Central memory CD8-positive, alpha-beta T cell (primary cell): ENCODE data around the gene PNPLA4.

Source experiments
- ATAC-seq: fragments of 150-1000 bp; cut with Tn5 transposase; replicated peaks from 2 replicates; pipeline ENCODE4 v1.10.0; 2022; ENCODE audit warnings: mild to moderate bottlenecking, moderate FRiP score, moderate number of reproducible peaks; ENCODE audit not compliant: poor library complexity, severe bottlenecking; ENCODE audit errors: extremely low read depth
- DNase-seq, 2 donors: peaks; one replicate each; pipeline ENCODE4 v3.0.0; 2021; ENCODE audit warnings: low spot score in 2 of 2
- H3K27ac Mint-ChIP-seq: one replicate; pipeline ENCODE4 v1.8.0; 2022; ENCODE audit warnings: low read depth, mild to moderate bottlenecking, moderate library complexity, mixed read lengths
- H3K27me3 Mint-ChIP-seq: one replicate; pipeline ENCODE4 v1.8.0; 2022; ENCODE audit warnings: mixed read lengths
- H3K36me3 Mint-ChIP-seq: one replicate; pipeline ENCODE4 v1.8.0; 2022; ENCODE audit warnings: mild to moderate bottlenecking, moderate library complexity, mixed read lengths; ENCODE audit not compliant: insufficient read depth
- H3K4me1 Mint-ChIP-seq: one replicate; pipeline ENCODE4 v1.8.0; 2022; ENCODE audit warnings: mixed read lengths
- H3K4me3 Mint-ChIP-seq: one replicate; pipeline ENCODE4 v1.8.0; 2022; ENCODE audit warnings: mild to moderate bottlenecking, moderate library complexity, mixed read lengths
- H3K9me3 Mint-ChIP-seq: one replicate; pipeline ENCODE4 v1.8.0; 2022; ENCODE audit warnings: mixed read lengths

Gene PNPLA4

GRCh38 chrX:7927259-7928167 is at the start of gene PNPLA4:
PNPLA4 (minus strand) TSS chrX:7927413; CDS start chrX:7926119, 1,294 bp downstream.
- peak; percentile 62 to 71 for DNase-seq
- Mint-ChIP-seq H3K36me3 (peaks cover 5% of the 10 kb centered on the region), H3K27me3 (peaks cover 8% of the 10 kb centered on the region), H3K4me1 (no peaks in the 10 kb centered on the region), H3K27ac (peak within 1 kb of the TSS; percentile 95), H3K9me3 (no peaks in the 10 kb centered on the region), H3K4me3 (peak within 1 kb of the TSS; percentile 82)
- ATAC-seq = peak; percentile 88

GRCh38 chrX:7972586-7972985 is 45.4 kb upstream of the PNPLA4 start:
- DNase-seq (no peak), ATAC-seq (no peak)
- H3K27me3 Mint-ChIP-seq = no peaks in the 10 kb centered on the region
- no peaks in the 10 kb centered on the region for H3K36me3 Mint-ChIP-seq
- H3K27ac Mint-ChIP-seq = no peak overlapping the region
- H3K4me3 Mint-ChIP-seq = no peak overlapping the region
- no peaks in the 10 kb centered on the region for H3K9me3 Mint-ChIP-seq
- H3K4me1 Mint-ChIP-seq = no peaks in the 10 kb centered on the region

- no peak overlapping the region for H3K27ac Mint-ChIP-seq
- H3K9me3 Mint-ChIP-seq = no peaks in the 10 kb centered on the region
- H3K4me3 Mint-ChIP-seq = no peak overlapping the region
- ATAC-seq (no peak), DNase-seq (no peak)
- H3K4me1 Mint-ChIP-seq = no peaks in the 10 kb centered on the region
- no peaks in the 10 kb centered on the region for H3K36me3 Mint-ChIP-seq
- H3K27me3 Mint-ChIP-seq = no peaks in the 10 kb centered on the region
Observed at GRCh38 chrX:7970428-7970827, 43.2 kb upstream of the PNPLA4 start.

- no peak for ATAC-seq
Observed at GRCh38 chrX:7965436-7965835, 38.2 kb upstream of the PNPLA4 start.

GRCh38 chrX:7960246-7960645 is 33.0 kb upstream of the PNPLA4 start:
- DNase-seq (no peak), ATAC-seq (no peak)
- no peak overlapping the region for H3K4me3 Mint-ChIP-seq
- H3K27ac Mint-ChIP-seq = no peak overlapping the region
- no peaks in the 10 kb centered on the region for H3K36me3 Mint-ChIP-seq
- H3K27me3 Mint-ChIP-seq = peaks cover 19% of the 10 kb centered on the region
- no peaks in the 10 kb centered on the region for H3K4me1 Mint-ChIP-seq
- H3K9me3 Mint-ChIP-seq = peaks cover 9% of the 10 kb centered on the region

More at GRCh38 chrX:7965436-7965835, 38.2 kb upstream of the PNPLA4 start:
- H3K36me3 Mint-ChIP-seq = no peaks in the 10 kb centered on the region
- no peaks in the 10 kb centered on the region for H3K9me3 Mint-ChIP-seq
- H3K27me3 Mint-ChIP-seq = no peaks in the 10 kb centered on the region
- no peak overlapping the region for H3K27ac Mint-ChIP-seq
- no peak for DNase-seq
- no peaks in the 10 kb centered on the region for H3K4me1 Mint-ChIP-seq
- H3K4me3 Mint-ChIP-seq = no peak overlapping the region

GRCh38 chrX:7953446-7953845 is 26.2 kb upstream of the PNPLA4 start:
- H3K36me3 Mint-ChIP-seq = peaks cover 1% of the 10 kb centered on the region
- no peak overlapping the region for H3K4me3 Mint-ChIP-seq
- H3K4me1 Mint-ChIP-seq = no peaks in the 10 kb centered on the region
- DNase-seq = no peak
- no peak overlapping the region for H3K27ac Mint-ChIP-seq
- peaks cover 19% of the 10 kb centered on the region for H3K27me3 Mint-ChIP-seq
- no peak for ATAC-seq
- H3K9me3 Mint-ChIP-seq = peaks cover 9% of the 10 kb centered on the region

GRCh38 chrX:7950865-7951264 is 23.7 kb upstream of the PNPLA4 start:
- ATAC-seq = no peak
- H3K27ac Mint-ChIP-seq = no peak overlapping the region
- DNase-seq = no peak
- H3K4me1 Mint-ChIP-seq = no peaks in the 10 kb centered on the region
- H3K36me3 Mint-ChIP-seq = peaks cover 2% of the 10 kb centered on the region
- H3K27me3 Mint-ChIP-seq = peaks cover 18% of the 10 kb centered on the region
- H3K4me3 Mint-ChIP-seq = no peak overlapping the region
- H3K9me3 Mint-ChIP-seq = no peaks in the 10 kb centered on the region

GRCh38 chrX:7948483-7948882 is 21.3 kb upstream of the PNPLA4 start:
- Mint-ChIP-seq H3K9me3 (no peaks in the 10 kb centered on the region), H3K36me3 (peaks cover 2% of the 10 kb centered on the region), H3K27ac (no peak overlapping the region)

GRCh38 chrX:7946960-7947359 is 19.7 kb upstream of the PNPLA4 start:
- no peak for ATAC-seq
- Mint-ChIP-seq H3K27me3 (peaks cover 14% of the 10 kb centered on the region), H3K27ac (no peak overlapping the region)

More at GRCh38 chrX:7948483-7948882, 21.3 kb upstream of the PNPLA4 start:
- ATAC-seq (no peak), DNase-seq (no peak)
- Mint-ChIP-seq H3K4me1 (no peaks in the 10 kb centered on the region), H3K27me3 (peaks cover 14% of the 10 kb centered on the region), H3K4me3 (no peak overlapping the region)

GRCh38 chrX:7943600-7944245 is 16.5 kb upstream of the PNPLA4 start:
- Mint-ChIP-seq H3K9me3 (no peaks in the 10 kb centered on the region), H3K27ac (no peak overlapping the region), H3K36me3 (peaks cover 2% of the 10 kb centered on the region), H3K4me1 (no peaks in the 10 kb centered on the region), H3K4me3 (no peak overlapping the region), H3K27me3 (peaks cover 14% of the 10 kb centered on the region)
- DNase-seq (no peak), ATAC-seq (no peak)

More at GRCh38 chrX:7946960-7947359, 19.7 kb upstream of the PNPLA4 start:
- Mint-ChIP-seq H3K4me1 (no peaks in the 10 kb centered on the region), H3K4me3 (no peak overlapping the region), H3K9me3 (no peaks in the 10 kb centered on the region), H3K36me3 (peaks cover 2% of the 10 kb centered on the region)
- DNase-seq = no peak

- DNase-seq (no peak), ATAC-seq (no peak)
- Mint-ChIP-seq H3K4me1 (no peaks in the 10 kb centered on the region), H3K9me3 (no peaks in the 10 kb centered on the region), H3K27ac (no peak overlapping the region), H3K27me3 (peaks cover 4% of the 10 kb centered on the region), H3K36me3 (no peaks in the 10 kb centered on the region), H3K4me3 (no peak overlapping the region)
Observed at GRCh38 chrX:7941390-7942042, 14.3 kb upstream of the PNPLA4 start.

- H3K27me3 Mint-ChIP-seq = peaks cover 8% of the 10 kb centered on the region
Observed at GRCh38 chrX:7934026-7934425, 6.8 kb upstream of the PNPLA4 start.

More at GRCh38 chrX:7934026-7934425, 6.8 kb upstream of the PNPLA4 start:
- Mint-ChIP-seq H3K27ac (no peak overlapping the region), H3K9me3 (no peaks in the 10 kb centered on the region), H3K4me1 (no peaks in the 10 kb centered on the region), H3K36me3 (no peaks in the 10 kb centered on the region), H3K4me3 (no peak overlapping the region)
- DNase-seq (no peak), ATAC-seq (no peak)
